SK-N-SH treated with all-trans-retinoic acid at 6 μM for 48 hours (cell line): ENCODE data around the gene PYHIN1.

Experiments
- ATAC-seq: fragments of 200-7000 bp; cut with Tn5 transposase; 3 replicates; pipeline ENCODE4 v1.9.1; 2020; ENCODE audit warnings: mild to moderate bottlenecking, moderate library complexity
- ARNTL ChIP-seq: fragments of 450-650 bp; formaldehyde crosslinking; IDR thresholded peaks from 2 replicates; pipeline ENCODE4 v1.5.0; 2020; ENCODE audit warnings: low read depth, mild to moderate bottlenecking, moderate library complexity, borderline replicate concordance
- BACH2 ChIP-seq: fragments of 250-450 bp; sonication (Bioruptor Pico); IDR thresholded peaks from 2 replicates; pipeline ENCODE4 v1.9.0; 2021; ENCODE audit warnings: mild to moderate bottlenecking, borderline replicate concordance
- CSDC2 ChIP-seq: fragments of 250-450 bp; sonication (Bioruptor Pico); IDR thresholded peaks from 2 replicates; pipeline ENCODE4 v1.5.0; 2020; ENCODE audit warnings: mild to moderate bottlenecking, moderate library complexity
- ESRRG ChIP-seq: fragments of 250-450 bp; sonication (Bioruptor Pico); IDR thresholded peaks from 2 replicates; pipeline ENCODE4 v1.6.1; 2021; ENCODE audit warnings: mild to moderate bottlenecking
- GLIS3 ChIP-seq: fragments of 250-450 bp; sonication (Bioruptor Pico); IDR thresholded peaks from 2 replicates; pipeline ENCODE4 v1.5.0; 2020; ENCODE audit warnings: mild to moderate bottlenecking, moderate library complexity
- ISL1 ChIP-seq: fragments of 250-450 bp; sonication (Bioruptor Pico); IDR thresholded peaks from 2 replicates; pipeline ENCODE4 v2.1.2; 2022; ENCODE audit warnings: mild to moderate bottlenecking, moderate library complexity
- OSR1 ChIP-seq: fragments of 250-450 bp; sonication (Bioruptor Pico); IDR thresholded peaks from 2 replicates; pipeline ENCODE4 v1.8.0; 2022; ENCODE audit warnings: moderate library complexity, mild to moderate bottlenecking, inconsistent platforms
- RARB ChIP-seq: fragments of 250-450 bp; sonication (Bioruptor Pico); IDR thresholded peaks from 2 replicates; pipeline ENCODE4 v1.8.0; 2021; ENCODE audit warnings: mild to moderate bottlenecking, moderate library complexity
- SNAI2 ChIP-seq: fragments of 250-450 bp; sonication (Bioruptor Pico); IDR thresholded peaks from 2 replicates; pipeline ENCODE4 v1.5.0; 2020; ENCODE audit warnings: mild to moderate bottlenecking, moderate library complexity
- TCF4 ChIP-seq: fragments of 250-450 bp; sonication (Bioruptor Pico); IDR thresholded peaks from 2 replicates; pipeline ENCODE4 v1.8.0; 2021; ENCODE audit warnings: mild to moderate bottlenecking, moderate library complexity, borderline replicate concordance
- TOX ChIP-seq: fragments of 250-450 bp; sonication (Bioruptor Pico); IDR thresholded peaks from 2 replicates; pipeline ENCODE4 v1.8.0; 2021; ENCODE audit warnings: mild to moderate bottlenecking, moderate library complexity, borderline replicate concordance
- ZC3H10 ChIP-seq: fragments of 250-450 bp; sonication (Bioruptor Pico); IDR thresholded peaks from 2 replicates; pipeline ENCODE4 v1.5.1; 2021; ENCODE audit warnings: mild to moderate bottlenecking, moderate library complexity
- ZFP3 ChIP-seq: fragments of 250-450 bp; sonication (Bioruptor Pico); IDR thresholded peaks from 2 replicates; pipeline ENCODE4 v1.5.0; 2020; ENCODE audit warnings: mild to moderate bottlenecking, moderate library complexity
- ZFP30 ChIP-seq: fragments of 450-650 bp; formaldehyde crosslinking; IDR thresholded peaks from 2 replicates; pipeline ENCODE4 v1.5.0; 2022; ENCODE audit warnings: mild to moderate bottlenecking, moderate library complexity
- ZNF565 ChIP-seq: fragments of 450-650 bp; formaldehyde crosslinking; conservative IDR thresholded peaks from 2 replicates; pipeline ENCODE4 v1.5.0; 2020; ENCODE audit warnings: low read depth, mild to moderate bottlenecking, moderate library complexity
- ZNF70 ChIP-seq: fragments of 450-650 bp; formaldehyde crosslinking; IDR thresholded peaks from 2 replicates; pipeline ENCODE4 v1.5.0; 2020; ENCODE audit warnings: mild to moderate bottlenecking, moderate library complexity
- ZNF8 ChIP-seq: fragments of 450-650 bp; formaldehyde crosslinking; IDR thresholded peaks from 2 replicates; pipeline ENCODE4 v1.5.0; 2020; ENCODE audit warnings: mild to moderate bottlenecking, moderate library complexity
- TF ChIP-seq, protein P1 (sequence below): fragments of 250-450 bp; sonication (Bioruptor Pico); IDR thresholded peaks from 2 replicates; pipeline ENCODE4 v1.5.1; 2021; ENCODE audit warnings: mild to moderate bottlenecking, moderate library complexity
- TF ChIP-seq, protein P2 (sequence below): fragments of 250-450 bp; sonication (Bioruptor Pico); IDR thresholded peaks from 2 replicates; pipeline ENCODE4 v1.5.0; 2020; ENCODE audit warnings: mild to moderate bottlenecking, moderate library complexity
- TF ChIP-seq, protein P3 (sequence below): fragments of 250-450 bp; sonication (Bioruptor Pico); IDR thresholded peaks from 2 replicates; pipeline ENCODE4 v1.8.0; 2021; ENCODE audit warnings: low read depth, mild to moderate bottlenecking, moderate library complexity, borderline replicate concordance

Gene PYHIN1

DNA sequence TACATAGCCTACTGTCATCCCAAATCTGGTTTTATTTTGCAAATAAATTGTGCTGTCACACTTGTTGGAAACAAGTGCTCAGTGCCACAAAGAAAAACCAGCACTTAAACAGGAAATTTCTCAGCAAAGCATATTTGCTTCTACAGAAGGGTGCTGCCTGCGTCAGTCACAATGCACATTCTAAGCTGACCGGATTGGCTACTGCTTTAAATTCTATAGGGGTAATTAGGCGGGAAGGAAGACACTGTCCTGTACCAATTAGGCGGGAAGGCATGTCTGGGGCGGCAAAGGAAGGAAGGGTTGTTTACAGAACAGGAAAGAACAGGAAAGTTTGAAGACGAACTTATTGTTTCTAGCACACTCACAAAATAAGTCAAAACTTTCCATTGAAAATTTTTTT, 81.1 kb downstream of the PYHIN1 start:
- TF ChIP-seq ZC3H10 (CRISPR knock-in tag), result no peak
- TF ChIP-seq BACH2 (CRISPR knock-in tag), result no peak
- no peak for TF ChIP-seq ZNF8 (CRISPR knock-in tag)
- no peak for TF ChIP-seq TCF4 (CRISPR knock-in tag)
- no peak for TF ChIP-seq ESRRG
- TF ChIP-seq, protein P1, sequence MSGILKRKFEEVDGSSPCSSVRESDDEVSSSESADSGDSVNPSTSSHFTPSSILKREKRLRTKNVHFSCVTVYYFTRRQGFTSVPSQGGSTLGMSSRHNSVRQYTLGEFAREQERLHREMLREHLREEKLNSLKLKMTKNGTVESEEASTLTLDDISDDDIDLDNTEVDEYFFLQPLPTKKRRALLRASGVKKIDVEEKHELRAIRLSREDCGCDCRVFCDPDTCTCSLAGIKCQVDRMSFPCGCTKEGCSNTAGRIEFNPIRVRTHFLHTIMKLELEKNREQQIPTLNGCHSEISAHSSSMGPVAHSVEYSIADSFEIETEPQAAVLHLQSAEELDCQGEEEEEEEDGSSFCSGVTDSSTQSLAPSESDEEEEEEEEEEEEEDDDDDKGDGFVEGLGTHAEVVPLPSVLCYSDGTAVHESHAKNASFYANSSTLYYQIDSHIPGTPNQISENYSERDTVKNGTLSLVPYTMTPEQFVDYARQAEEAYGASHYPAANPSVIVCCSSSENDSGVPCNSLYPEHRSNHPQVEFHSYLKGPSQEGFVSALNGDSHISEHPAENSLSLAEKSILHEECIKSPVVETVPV (CRISPR knock-in tag), result no peak
- peak; percentile 41 for ATAC-seq

DNA sequence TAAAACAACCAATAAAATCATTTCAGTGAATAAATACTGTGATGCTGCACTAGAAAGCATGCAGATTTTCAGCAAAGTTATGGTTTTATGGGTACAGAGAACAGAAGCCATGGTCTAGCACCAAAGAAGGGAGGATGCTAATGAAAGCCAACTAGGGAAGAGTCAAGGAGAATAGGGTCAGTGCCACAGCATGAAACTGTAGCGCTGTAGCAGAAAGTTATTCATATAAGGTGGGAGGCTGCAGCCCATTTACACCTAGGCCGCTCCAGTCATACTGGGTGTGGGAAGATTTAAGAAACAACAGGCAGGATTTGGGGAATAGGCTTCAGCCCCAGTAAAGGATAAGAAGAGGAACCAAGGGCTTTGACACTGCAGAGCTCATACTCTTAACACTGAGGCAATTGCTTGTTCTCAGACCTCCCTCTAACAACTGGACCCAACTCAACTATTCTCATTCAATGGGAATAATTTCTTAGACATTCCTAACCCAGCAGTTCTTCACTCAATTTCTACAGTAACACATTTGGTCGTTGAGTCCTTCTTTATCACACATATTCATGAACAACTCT, 82.7 kb downstream of the PYHIN1 start:
- TF ChIP-seq OSR1 (CRISPR knock-in tag) (no peak), TOX (CRISPR knock-in tag) (no peak), ARNTL (CRISPR knock-in tag) (no peak), ZNF70 (CRISPR knock-in tag) (no peak), GLIS3 (CRISPR knock-in tag) (no peak), ESRRG (no peak)
- TF ChIP-seq, protein P2, sequence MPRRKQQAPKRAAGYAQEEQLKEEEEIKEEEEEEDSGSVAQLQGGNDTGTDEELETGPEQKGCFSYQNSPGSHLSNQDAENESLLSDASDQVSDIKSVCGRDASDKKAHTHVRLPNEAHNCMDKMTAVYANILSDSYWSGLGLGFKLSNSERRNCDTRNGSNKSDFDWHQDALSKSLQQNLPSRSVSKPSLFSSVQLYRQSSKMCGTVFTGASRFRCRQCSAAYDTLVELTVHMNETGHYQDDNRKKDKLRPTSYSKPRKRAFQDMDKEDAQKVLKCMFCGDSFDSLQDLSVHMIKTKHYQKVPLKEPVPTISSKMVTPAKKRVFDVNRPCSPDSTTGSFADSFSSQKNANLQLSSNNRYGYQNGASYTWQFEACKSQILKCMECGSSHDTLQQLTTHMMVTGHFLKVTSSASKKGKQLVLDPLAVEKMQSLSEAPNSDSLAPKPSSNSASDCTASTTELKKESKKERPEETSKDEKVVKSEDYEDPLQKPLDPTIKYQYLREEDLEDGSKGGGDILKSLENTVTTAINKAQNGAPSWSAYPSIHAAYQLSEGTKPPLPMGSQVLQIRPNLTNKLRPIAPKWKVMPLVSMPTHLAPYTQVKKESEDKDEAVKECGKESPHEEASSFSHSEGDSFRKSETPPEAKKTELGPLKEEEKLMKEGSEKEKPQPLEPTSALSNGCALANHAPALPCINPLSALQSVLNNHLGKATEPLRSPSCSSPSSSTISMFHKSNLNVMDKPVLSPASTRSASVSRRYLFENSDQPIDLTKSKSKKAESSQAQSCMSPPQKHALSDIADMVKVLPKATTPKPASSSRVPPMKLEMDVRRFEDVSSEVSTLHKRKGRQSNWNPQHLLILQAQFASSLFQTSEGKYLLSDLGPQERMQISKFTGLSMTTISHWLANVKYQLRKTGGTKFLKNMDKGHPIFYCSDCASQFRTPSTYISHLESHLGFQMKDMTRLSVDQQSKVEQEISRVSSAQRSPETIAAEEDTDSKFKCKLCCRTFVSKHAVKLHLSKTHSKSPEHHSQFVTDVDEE (CRISPR knock-in tag), result no peak
- ATAC-seq, result no peak

DNA sequence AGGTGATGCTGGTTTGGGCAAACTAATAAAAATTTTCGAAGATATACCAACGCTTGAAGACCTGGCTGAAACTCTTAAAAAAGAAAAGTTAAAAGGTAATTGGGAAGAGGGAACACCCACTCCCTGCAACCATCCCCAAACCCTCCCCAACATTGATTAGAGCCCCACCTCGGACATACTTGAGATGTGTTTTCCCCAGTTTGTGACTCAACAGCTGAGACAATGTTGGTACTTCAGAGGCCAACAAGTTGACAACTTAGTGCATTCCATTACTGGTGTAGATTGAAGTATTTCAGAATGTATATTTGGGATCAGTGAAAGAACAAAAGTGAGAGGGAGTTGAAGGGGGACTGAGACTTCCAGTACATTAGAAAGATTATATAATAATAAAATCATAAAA, 83.5 kb downstream of the PYHIN1 start:
- no peak for ATAC-seq
- no peak for TF ChIP-seq ZNF70 (CRISPR knock-in tag)
- TF ChIP-seq, protein P2 (CRISPR knock-in tag), result no peak
- no peak for TF ChIP-seq ZNF8 (CRISPR knock-in tag)
- TF ChIP-seq TOX (CRISPR knock-in tag), result no peak
- TF ChIP-seq, protein P3, sequence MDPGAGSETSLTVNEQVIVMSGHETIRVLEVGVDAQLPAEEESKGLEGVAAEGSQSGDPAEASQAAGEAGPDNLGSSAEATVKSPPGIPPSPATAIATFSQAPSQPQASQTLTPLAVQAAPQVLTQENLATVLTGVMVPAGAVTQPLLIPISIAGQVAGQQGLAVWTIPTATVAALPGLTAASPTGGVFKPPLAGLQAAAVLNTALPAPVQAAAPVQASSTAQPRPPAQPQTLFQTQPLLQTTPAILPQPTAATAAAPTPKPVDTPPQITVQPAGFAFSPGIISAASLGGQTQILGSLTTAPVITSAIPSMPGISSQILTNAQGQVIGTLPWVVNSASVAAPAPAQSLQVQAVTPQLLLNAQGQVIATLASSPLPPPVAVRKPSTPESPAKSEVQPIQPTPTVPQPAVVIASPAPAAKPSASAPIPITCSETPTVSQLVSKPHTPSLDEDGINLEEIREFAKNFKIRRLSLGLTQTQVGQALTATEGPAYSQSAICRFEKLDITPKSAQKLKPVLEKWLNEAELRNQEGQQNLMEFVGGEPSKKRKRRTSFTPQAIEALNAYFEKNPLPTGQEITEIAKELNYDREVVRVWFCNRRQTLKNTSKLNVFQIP, result no peak

DNA sequence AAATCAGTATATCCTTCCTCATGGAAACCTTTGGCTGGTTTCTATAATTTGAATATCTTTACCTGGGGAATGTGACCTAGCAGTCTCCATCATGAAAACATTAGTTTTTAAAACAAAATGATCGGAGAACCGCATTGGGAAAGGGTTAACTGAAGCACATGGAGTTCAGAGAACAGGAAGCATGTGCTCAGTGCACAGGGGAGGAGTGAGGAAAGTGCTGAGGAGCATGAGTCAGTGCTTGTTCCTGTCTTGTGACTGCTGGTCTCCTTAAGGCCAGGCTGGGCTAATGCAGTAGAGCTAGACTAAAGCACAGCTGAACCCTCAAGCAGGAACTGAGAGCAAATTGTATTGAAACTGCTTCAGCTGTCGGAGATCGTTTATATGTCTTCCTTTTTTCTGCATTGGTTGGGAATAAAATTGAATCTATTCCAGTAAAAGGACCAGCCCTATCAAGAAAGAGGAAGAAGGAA, 84.1 kb downstream of the PYHIN1 start:
- ATAC-seq, result peak; percentile 91
- TF ChIP-seq BACH2 (CRISPR knock-in tag) (no peak), ZNF565 (no peak), SNAI2 (CRISPR knock-in tag) (no peak), CSDC2 (no peak), ISL1 (CRISPR knock-in tag) (no peak), OSR1 (CRISPR knock-in tag) (peak; percentile 36; the same call in 1 of the 2 replicates), ZFP30 (CRISPR knock-in tag) (no peak), ZFP3 (no peak), ARNTL (CRISPR knock-in tag) (no peak), ZNF70 (CRISPR knock-in tag) (no peak), ESRRG (no peak), ZC3H10 (CRISPR knock-in tag) (0 out of 2 replicates have a peak, but pooled peaks have one; percentile 21), RARB (CRISPR knock-in tag) (0 out of 2 replicates have a peak, but pooled peaks have one; percentile 38)
- TF ChIP-seq, protein P1 (CRISPR knock-in tag), result no peak
- TF ChIP-seq, protein P2 (CRISPR knock-in tag), result no peak
